PC-9 (cell line): ENCODE results near the gene LSM7. TPM values are rescaled to one million over a fixed set of nuclear protein-coding genes. Genes with fewer than 3 reads are reported as not detected.

Source experiments
- BruUV-seq: library from RNA; stranded (reverse); fragments of 400-500 nt; replicated peaks from 2 replicates; lab custom pipeline; 2021; lab: Mats Ljungman, UMichigan
- CTCF ChIA-PET: fragments of 300-600 bp; sonication (Branson Sonifier 250); formaldehyde crosslinking; loops from one replicate; lab custom pipeline; 2022; ENCODE audit warnings: antibody characterized with exemption; lab: Charles Lee
- POLR2A ChIA-PET: fragments of 300-600 bp; sonication (Branson Sonifier 250); formaldehyde crosslinking; loops from one replicate; lab custom pipeline; 2022; ENCODE audit warnings: antibody characterized with exemption; ENCODE audit not compliant: unreplicated experiment; lab: Charles Lee
- DNase-seq, 2 experiments: peaks; one replicate each; pipeline versions ENCODE4 v3.0.0 to v3.0.0-alpha.2; 2015 to 2022; ENCODE audit warnings: mixed read lengths in 1 of 2
- H2AFZ ChIP-seq: fragments of 200-600 bp; sonication (generic); 2 replicates; pipeline ENCODE4 v1.8.1; 2017; ENCODE audit warnings: antibody characterized with exemption
- H3F3A ChIP-seq: fragments of 200-600 bp; sonication (generic); 2 replicates; pipeline ENCODE4 v1.8.1; 2017; ENCODE audit warnings: antibody characterized with exemption, mild to moderate bottlenecking, low read depth; ENCODE audit not compliant: insufficient read depth
- H3K27ac ChIP-seq: fragments of 200-600 bp; sonication (generic); 2 replicates; pipeline ENCODE4 v1.6.1; 2016; ENCODE audit warnings: mixed run types
- H3K27me3 ChIP-seq: fragments of 200-600 bp; sonication (generic); 2 replicates; pipeline ENCODE4 v1.6.1; 2016; ENCODE audit warnings: low read depth, mixed run types; ENCODE audit not compliant: insufficient read depth
- H3K36me3 ChIP-seq: fragments of 200-600 bp; sonication (generic); 2 replicates; pipeline ENCODE4 v1.6.1; 2016; ENCODE audit warnings: low read depth, mixed run types
- H3K4me1 ChIP-seq: fragments of 200-600 bp; sonication (generic); replicated peaks from 2 replicates; pipeline ENCODE4 v1.6.1; 2016; ENCODE audit warnings: mixed run types; ENCODE audit not compliant: insufficient read depth
- H3K4me2 ChIP-seq: fragments of 200-600 bp; sonication (generic); 2 replicates; pipeline ENCODE4 v1.6.1; 2017; ENCODE audit warnings: mixed run types
- H3K4me3 ChIP-seq: fragments of 200-600 bp; sonication (generic); 2 replicates; pipeline ENCODE4 v1.6.1; 2016; ENCODE audit warnings: mixed run types
- H3K79me2 ChIP-seq: fragments of 200-600 bp; sonication (generic); 2 replicates; pipeline ENCODE4 v1.6.1; 2017; ENCODE audit warnings: low read depth, mixed run types
- H3K9me2 ChIP-seq: fragments of 200-600 bp; sonication (generic); 2 replicates; pipeline ENCODE4 v1.8.1; 2017; ENCODE audit warnings: mild to moderate bottlenecking; ENCODE audit not compliant: insufficient read depth
- H3K9me3 ChIP-seq: fragments of 200-600 bp; sonication (generic); 2 replicates; pipeline ENCODE4 v1.8.1; 2016; ENCODE audit warnings: low read depth; ENCODE audit not compliant: insufficient read depth
- H4K20me1 ChIP-seq: fragments of 200-600 bp; sonication (generic); 2 replicates; pipeline ENCODE4 v1.8.1; 2017; ENCODE audit not compliant: insufficient read depth
- CTCF ChIP-seq: fragments of 200-600 bp; sonication (generic); conservative IDR thresholded peaks from 2 replicates; pipeline ENCODE4 v1.6.1; 2017; ENCODE audit warnings: mixed run types, antibody characterized with exemption, mild to moderate bottlenecking, moderate library complexity
- EZH2 ChIP-seq: fragments of 200-600 bp; sonication (generic); IDR thresholded peaks from 2 replicates; pipeline ENCODE4 v1.8.0; 2017; ENCODE audit warnings: antibody characterized with exemption, low read depth
- intact Hi-C: fragments of 100-400 bp; cut with micrococcal nuclease; formaldehyde crosslinking; loops from one replicate; pipeline ENCODE4 v1.10.0; 2022; ENCODE audit not compliant: unreplicated experiment
- total RNA-seq: library from RNA; stranded (reverse); gene quantifications from 2 replicates; pipeline ENCODE4 v1.2.3, GENCODE V29; 2021

The LSM7 gene
- total RNA-seq, 1 experiment from 2014 or later = 80.2 TPM

DNA sequence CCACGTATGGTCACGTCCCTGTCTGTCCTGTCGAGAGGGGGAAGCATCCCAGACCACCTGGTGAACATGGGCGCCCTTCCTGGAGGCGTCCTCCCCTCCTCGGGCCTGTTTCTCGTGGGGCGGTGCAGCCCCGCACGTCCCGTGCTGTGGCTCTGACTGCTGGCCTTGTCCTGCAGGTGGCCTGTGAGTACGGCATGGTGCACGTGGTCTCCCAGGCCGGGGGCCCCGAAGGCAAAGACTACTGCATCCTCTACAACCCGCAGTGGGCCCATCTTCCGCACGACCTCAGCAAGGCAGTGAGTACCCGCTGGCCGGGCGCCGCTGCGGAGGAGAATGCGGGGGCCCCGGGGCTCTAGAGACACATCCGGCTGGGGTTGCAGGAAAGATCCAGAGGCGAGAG is 6.0 kb upstream of the LSM7 start:
- no peak overlapping the region for H2AFZ ChIP-seq
- H3K4me2 ChIP-seq = no peak overlapping the region
- H3F3A ChIP-seq = peaks cover 15% of the 10 kb centered on the region; the same call in 1 of the 2 replicates
- ChIA-PET POLR2A (no interaction called here), CTCF (no interaction called here)
- H3K27me3 ChIP-seq = no peaks in the 10 kb centered on the region
- H3K4me1 ChIP-seq = peaks cover 6% of the 10 kb centered on the region; the same call in 1 of the 2 replicates
- DNase-seq = no peak
- H3K79me2 ChIP-seq = peaks cover 31% of the 10 kb centered on the region
- no peaks in the 10 kb centered on the region for H3K9me2 ChIP-seq
- TF ChIP-seq CTCF (no peak), EZH2 (no peak)
- no peaks in the 10 kb centered on the region for H3K9me3 ChIP-seq
- H3K27ac ChIP-seq = no peak overlapping the region
- intact Hi-C loops = no loop called here
- H4K20me1 ChIP-seq = no peaks in the 10 kb centered on the region
- BruUV-seq = no TSS peak
- H3K4me3 ChIP-seq = no peak overlapping the region
- no peaks in the 10 kb centered on the region for H3K36me3 ChIP-seq

- Histone ChIP-seq H3K36me3 (no peaks in the 10 kb centered on the region), H3K4me1 (peaks cover 6% of the 10 kb centered on the region; the same call in 1 of the 2 replicates), H2AFZ (no peak overlapping the region), H3K9me3 (no peaks in the 10 kb centered on the region), H3K9me2 (no peaks in the 10 kb centered on the region), H3K27me3 (no peaks in the 10 kb centered on the region), H3F3A (peaks cover 15% of the 10 kb centered on the region; the same call in 1 of the 2 replicates), H3K79me2 (peaks cover 37% of the 10 kb centered on the region), H3K27ac (no peak overlapping the region), H4K20me1 (no peaks in the 10 kb centered on the region), H3K4me2 (no peak overlapping the region), H3K4me3 (no peak overlapping the region)
- intact Hi-C loops = no loop called here
- ChIA-PET CTCF (no interaction called here), POLR2A (no interaction called here)
- no TSS peak for BruUV-seq
- no peak for TF ChIP-seq EZH2
- TF ChIP-seq CTCF = no peak
- DNase-seq = no peak
Measured at GRCh38 chr19:2333807-2334211, 5.4 kb upstream of the LSM7 start.

- no peak overlapping the region for H3K4me3 ChIP-seq
- BruUV-seq = no TSS peak
- H3K4me2 ChIP-seq = no peak overlapping the region
- no peaks in the 10 kb centered on the region for H3K9me2 ChIP-seq
- intact Hi-C loops = no loop called here
- no peaks in the 10 kb centered on the region for H3K27me3 ChIP-seq
- ChIA-PET CTCF (no interaction called here), POLR2A (no interaction called here)
- no peak for TF ChIP-seq CTCF
- no peak for TF ChIP-seq EZH2
- no peaks in the 10 kb centered on the region for H3K9me3 ChIP-seq
- H3K79me2 ChIP-seq = peaks cover 40% of the 10 kb centered on the region
- no peak overlapping the region for H2AFZ ChIP-seq
- H3K27ac ChIP-seq = no peak overlapping the region
- no peaks in the 10 kb centered on the region for H4K20me1 ChIP-seq
- DNase-seq = no peak
- peaks cover 15% of the 10 kb centered on the region; the same call in 1 of the 2 replicates for H3F3A ChIP-seq
- no peaks in the 10 kb centered on the region for H3K36me3 ChIP-seq
- H3K4me1 ChIP-seq = peaks cover 6% of the 10 kb centered on the region; the same call in 1 of the 2 replicates
Measured at GRCh38 chr19:2333027-2333806, 4.8 kb upstream of the LSM7 start.
